Retinal pigment epithelial cell (primary cell): ENCODE results near the gene ENDOG.
"Not testable (repeated sequence)": the region's sequence is repeated elsewhere in the genome, so short reads cannot be mapped to it uniquely, and the experiment has no call there.

ENCODE experiments used
- DNase-seq: peaks from one replicate; pipeline ENCODE4 v3.0.0-alpha.2; 2010; ENCODE audit warnings: low read depth
- H3K4me3 ChIP-seq: 2 replicates; pipeline ENCODE4 v1.5.1; 2011; ENCODE audit warnings: mild to moderate bottlenecking, low read length, control low read depth, moderate library complexity
- CTCF ChIP-seq: conservative IDR thresholded peaks from 2 replicates; pipeline ENCODE4 v1.5.1; 2011; ENCODE audit warnings: low read depth, low read length, control low read depth, inconsistent platforms

ENDOG gene

GRCh38 chr9:128774804-128775203 lies 43.5 kb upstream of the ENDOG start:
- no peak overlapping the region for H3K4me3 ChIP-seq
- TF ChIP-seq CTCF = no peak
- no peak for DNase-seq

GRCh38 chr9:128780093-128780492 lies 38.2 kb upstream of the ENDOG start:
- not testable (repeated sequence) for DNase-seq

GRCh38 chr9:128781187-128782070 lies 36.9 kb upstream of the ENDOG start:
- no peak for TF ChIP-seq CTCF
- no peak for DNase-seq
- H3K4me3 ChIP-seq = no peak overlapping the region

More at GRCh38 chr9:128780093-128780492, 38.2 kb upstream of the ENDOG start:
- not testable (repeated sequence) for H3K4me3 ChIP-seq

GRCh38 chr9:128782669-128783068 lies 35.6 kb upstream of the ENDOG start:
- TF ChIP-seq CTCF = no peak
- DNase-seq = no peak
- no peak overlapping the region for H3K4me3 ChIP-seq

GRCh38 chr9:128785427-128785826 lies 32.9 kb upstream of the ENDOG start:
- no peak for DNase-seq
- TF ChIP-seq CTCF = no peak

GRCh38 chr9:128786681-128787601 lies 31.4 kb upstream of the ENDOG start, which contains the start of gene TBC1D13:
Gene TBC1D13 (plus strand): TSS chr9:128787253. CDS start chr9:128787354, 101 bp downstream.
- no peak for DNase-seq
- no peak for TF ChIP-seq CTCF

More at GRCh38 chr9:128785427-128785826, 32.9 kb upstream of the ENDOG start:
- H3K4me3 ChIP-seq = no peak overlapping the region

GRCh38 chr9:128787659-128788058 lies 30.6 kb upstream of the ENDOG start:
- H3K4me3 ChIP-seq = peak overlapping the region; percentile 92
- no peak for DNase-seq
- TF ChIP-seq CTCF = no peak

More at GRCh38 chr9:128786681-128787601, 31.4 kb upstream of the ENDOG start, which contains the start of gene TBC1D13:
- H3K4me3 ChIP-seq = peak within 1 kb of the TSS; percentile 92
